ENCODE data around the gene SMARCC2. TPM values are rescaled to one million over a fixed set of nuclear protein-coding genes. Genes with fewer than 3 reads are reported as not detected.

Gene SMARCC2
- total RNA-seq, 1 donor from 2014 or later = 33.7 TPM

DNA sequence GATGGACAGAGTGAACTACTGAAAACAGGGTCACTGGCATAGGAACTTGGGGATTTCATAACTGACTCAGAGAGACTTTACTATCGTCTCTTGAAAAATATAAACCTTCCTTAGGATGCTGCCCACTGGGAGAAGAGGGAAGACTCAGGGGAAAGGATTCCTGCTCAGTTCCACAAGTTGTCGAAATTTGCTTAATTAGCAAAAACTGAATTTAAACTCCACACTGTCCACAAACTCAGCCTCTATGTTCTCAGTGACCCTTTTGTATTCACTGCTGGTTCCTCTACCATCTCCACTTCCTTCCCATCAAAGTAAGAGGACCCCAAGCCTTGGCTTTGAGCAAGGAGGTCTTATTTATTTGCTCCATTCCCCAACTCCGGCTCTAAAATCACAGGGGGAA is 44.1 kb downstream of the SMARCC2 start:
- DNase-seq (ENCODE audit: low read depth) = no peak
- peaks cover 7% of the 10 kb centered on the region for H3K36me3 ChIP-seq (ENCODE audit: control insufficient read depth, insufficient read depth, low read length)
- no peak overlapping the region for H3K4me3 ChIP-seq (ENCODE audit: low read depth, low read length)
- H3K27me3 ChIP-seq (ENCODE audit: control insufficient read depth, insufficient read depth, low read length) = no peaks in the 10 kb centered on the region
- TF ChIP-seq, protein P1, sequence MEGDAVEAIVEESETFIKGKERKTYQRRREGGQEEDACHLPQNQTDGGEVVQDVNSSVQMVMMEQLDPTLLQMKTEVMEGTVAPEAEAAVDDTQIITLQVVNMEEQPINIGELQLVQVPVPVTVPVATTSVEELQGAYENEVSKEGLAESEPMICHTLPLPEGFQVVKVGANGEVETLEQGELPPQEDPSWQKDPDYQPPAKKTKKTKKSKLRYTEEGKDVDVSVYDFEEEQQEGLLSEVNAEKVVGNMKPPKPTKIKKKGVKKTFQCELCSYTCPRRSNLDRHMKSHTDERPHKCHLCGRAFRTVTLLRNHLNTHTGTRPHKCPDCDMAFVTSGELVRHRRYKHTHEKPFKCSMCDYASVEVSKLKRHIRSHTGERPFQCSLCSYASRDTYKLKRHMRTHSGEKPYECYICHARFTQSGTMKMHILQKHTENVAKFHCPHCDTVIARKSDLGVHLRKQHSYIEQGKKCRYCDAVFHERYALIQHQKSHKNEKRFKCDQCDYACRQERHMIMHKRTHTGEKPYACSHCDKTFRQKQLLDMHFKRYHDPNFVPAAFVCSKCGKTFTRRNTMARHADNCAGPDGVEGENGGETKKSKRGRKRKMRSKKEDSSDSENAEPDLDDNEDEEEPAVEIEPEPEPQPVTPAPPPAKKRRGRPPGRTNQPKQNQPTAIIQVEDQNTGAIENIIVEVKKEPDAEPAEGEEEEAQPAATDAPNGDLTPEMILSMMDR (IDR thresholded peaks at IDR 0.05; ENCODE audit: insufficient read depth, low read length, poor library complexity, severe bottlenecking) = no peak

DNA sequence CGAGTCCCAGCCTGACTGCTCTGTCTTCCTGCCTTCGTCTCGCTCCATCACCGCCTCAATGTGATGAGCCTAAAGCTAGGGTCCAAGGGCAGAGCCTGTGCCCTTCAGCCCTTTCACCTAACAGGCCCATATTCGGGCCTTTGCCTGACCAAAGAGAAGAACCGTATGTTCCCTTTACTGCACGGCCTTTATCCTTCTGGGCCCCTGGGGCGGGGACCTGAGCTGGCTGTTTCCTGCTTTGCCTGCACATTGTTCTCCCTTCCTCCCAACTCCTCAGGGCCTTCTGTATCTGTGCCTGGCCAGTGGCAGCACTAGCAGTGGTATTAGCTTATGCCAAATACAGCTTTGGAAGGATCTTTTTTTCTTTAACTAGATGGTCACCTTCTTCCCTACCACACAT is 45.4 kb downstream of the SMARCC2 start:
- Histone ChIP-seq H3K36me3 (ENCODE audit: control insufficient read depth, insufficient read depth, low read length) (peaks cover 7% of the 10 kb centered on the region), H3K4me3 (ENCODE audit: low read depth, low read length) (no peak overlapping the region), H3K27me3 (ENCODE audit: control insufficient read depth, insufficient read depth, low read length) (no peaks in the 10 kb centered on the region)
- TF ChIP-seq, protein P1 (IDR thresholded peaks at IDR 0.05; ENCODE audit: insufficient read depth, low read length, poor library complexity, severe bottlenecking) = no peak
- DNase-seq (ENCODE audit: low read depth) = no peak

DNA sequence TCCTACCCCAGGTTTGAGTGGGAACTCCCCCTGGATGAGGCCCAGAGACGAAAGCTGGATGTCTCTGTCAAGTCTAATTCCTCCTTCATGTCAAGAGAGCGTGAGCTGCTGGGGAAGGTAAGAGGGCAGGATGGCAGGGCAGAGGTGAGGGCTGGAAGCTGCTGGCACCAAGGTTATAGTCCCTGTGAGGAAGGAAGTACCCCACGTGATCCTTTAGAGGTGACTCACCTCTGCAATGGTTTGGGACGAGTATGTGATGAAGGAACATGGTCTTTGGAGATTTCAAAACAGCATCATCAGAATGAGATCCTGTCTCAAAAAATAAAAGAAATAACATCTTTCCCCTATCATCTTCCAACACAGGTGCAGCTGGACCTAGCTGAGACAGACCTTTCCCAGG is 46.1 kb downstream of the SMARCC2 start:
- peaks cover 7% of the 10 kb centered on the region for H3K36me3 ChIP-seq (ENCODE audit: control insufficient read depth, insufficient read depth, low read length)
- TF ChIP-seq, protein P1 (IDR thresholded peaks at IDR 0.05; ENCODE audit: insufficient read depth, low read length, poor library complexity, severe bottlenecking) = no peak
- no peaks in the 10 kb centered on the region for H3K27me3 ChIP-seq (ENCODE audit: control insufficient read depth, insufficient read depth, low read length)
- DNase-seq (ENCODE audit: low read depth) = no peak
- no peak overlapping the region for H3K4me3 ChIP-seq (ENCODE audit: low read depth, low read length)

DNA sequence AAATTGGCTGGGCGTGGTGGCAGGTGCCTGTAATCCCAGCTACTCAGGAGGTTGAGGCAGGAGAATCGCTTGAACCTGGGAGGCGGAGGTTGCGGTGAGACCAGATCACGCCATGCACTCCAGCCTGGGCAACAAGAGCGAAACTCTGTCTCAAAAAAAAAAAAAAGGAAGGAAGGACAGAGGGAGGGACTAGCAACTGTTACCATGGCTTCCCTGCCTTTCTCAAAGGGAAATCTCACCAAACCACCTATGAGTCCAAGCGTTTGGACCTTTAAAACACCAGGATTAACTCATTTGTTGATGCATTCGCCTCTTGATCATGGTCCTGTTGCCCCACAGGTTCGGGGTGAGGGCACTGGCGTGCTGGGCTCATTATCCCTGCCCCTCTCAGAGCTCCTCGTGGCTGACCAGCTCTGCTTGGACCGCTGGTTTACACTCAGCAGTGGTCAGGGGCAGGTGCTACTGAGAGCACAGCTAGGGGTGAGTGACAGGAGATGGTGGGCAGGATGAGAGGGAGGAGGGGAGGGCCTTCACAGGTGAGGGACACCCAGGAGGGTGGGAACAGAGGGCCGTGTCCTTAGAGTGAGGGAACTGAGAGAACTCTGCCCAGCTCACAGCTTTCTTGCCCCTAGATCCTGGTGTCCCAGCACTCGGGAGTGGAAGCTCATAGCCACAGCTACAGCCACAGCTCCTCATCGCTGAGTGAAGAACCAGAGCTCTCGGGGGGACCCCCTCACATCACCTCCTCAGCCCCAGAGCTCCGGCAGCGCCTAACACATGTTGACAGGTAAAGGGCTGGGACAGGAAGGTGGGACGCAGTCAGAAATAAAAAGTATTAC is 47.1 kb downstream of the SMARCC2 start:
- peaks cover 7% of the 10 kb centered on the region for H3K36me3 ChIP-seq (ENCODE audit: control insufficient read depth, insufficient read depth, low read length)
- TF ChIP-seq, protein P1 (IDR thresholded peaks at IDR 0.05; ENCODE audit: insufficient read depth, low read length, poor library complexity, severe bottlenecking) = no peak

DNA sequence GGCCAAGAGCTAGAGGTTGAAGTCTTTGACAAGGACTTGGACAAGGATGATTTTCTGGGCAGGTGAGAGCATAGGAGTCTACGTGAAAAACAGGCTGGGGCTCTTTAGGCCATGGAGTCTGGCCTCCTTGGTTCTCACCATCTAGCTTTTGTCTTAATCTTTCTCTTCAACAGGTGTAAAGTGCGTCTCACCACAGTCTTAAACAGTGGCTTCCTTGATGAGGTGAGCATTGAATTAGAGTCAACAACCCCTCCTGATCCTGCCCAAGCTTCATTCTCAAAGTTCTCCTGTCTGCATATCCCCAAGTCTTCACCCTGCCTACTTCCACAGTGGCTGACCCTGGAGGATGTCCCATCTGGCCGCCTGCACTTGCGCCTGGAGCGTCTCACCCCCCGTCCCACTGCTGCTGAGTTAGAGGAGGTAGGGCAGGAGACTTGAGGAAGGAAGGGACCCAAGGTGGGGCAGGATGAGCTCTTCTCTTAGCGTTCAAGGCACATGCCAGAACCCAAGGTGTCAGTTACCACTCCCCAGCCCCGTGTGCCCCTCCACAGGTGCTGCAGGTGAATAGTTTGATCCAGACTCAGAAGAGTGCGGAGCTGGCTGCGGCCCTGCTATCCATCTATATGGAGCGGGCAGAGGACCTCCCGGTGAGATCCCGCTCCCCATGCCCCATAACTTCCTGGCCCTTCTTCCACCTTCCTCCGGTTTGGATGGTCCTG is 51.3 kb downstream of the SMARCC2 start:
- no peaks in the 10 kb centered on the region for H3K27me3 ChIP-seq (ENCODE audit: control insufficient read depth, insufficient read depth, low read length)
- H3K36me3 ChIP-seq (ENCODE audit: control insufficient read depth, insufficient read depth, low read length) = peaks cover 4% of the 10 kb centered on the region
- DNase-seq (ENCODE audit: low read depth) = no peak
- no peak overlapping the region for H3K4me3 ChIP-seq (ENCODE audit: low read depth, low read length)
- TF ChIP-seq, protein P1 (IDR thresholded peaks at IDR 0.05; ENCODE audit: insufficient read depth, low read length, poor library complexity, severe bottlenecking) = no peak

More for the DNA sequence above, 47.1 kb downstream of the SMARCC2 start:
- no peak overlapping the region for H3K4me3 ChIP-seq (ENCODE audit: low read depth, low read length)
- H3K27me3 ChIP-seq (ENCODE audit: control insufficient read depth, insufficient read depth, low read length) = no peaks in the 10 kb centered on the region
- no peak for DNase-seq (ENCODE audit: low read depth)
